CMK (cell line): ENCODE measurements around the gene HSD3B2.

Source experiments
- DNase-seq: peaks from one replicate; pipeline ENCODE4 v3.0.0-alpha.2; 2010; ENCODE audit warnings: low read depth

Gene HSD3B2

DNA sequence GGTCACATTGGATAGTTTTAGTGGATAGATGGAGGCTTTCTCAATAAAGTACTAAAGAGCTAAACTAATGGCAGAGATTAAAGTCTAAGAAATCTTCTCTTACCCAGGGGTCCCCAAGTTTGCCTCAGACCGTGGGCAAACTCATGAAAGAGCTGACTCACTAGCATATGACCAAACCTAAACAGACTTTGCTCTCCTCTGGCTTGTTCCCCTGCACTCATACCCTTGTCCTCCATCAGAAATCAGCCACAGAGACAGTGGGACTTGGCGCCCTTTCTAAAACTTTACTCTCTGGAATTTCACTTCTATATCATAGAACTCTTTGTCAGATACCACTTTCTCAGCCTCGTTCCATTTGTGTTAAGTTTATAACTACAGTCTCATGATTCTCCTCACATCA lies 17.0 kb upstream of the HSD3B2 start:
- DNase-seq: no peak

DNA sequence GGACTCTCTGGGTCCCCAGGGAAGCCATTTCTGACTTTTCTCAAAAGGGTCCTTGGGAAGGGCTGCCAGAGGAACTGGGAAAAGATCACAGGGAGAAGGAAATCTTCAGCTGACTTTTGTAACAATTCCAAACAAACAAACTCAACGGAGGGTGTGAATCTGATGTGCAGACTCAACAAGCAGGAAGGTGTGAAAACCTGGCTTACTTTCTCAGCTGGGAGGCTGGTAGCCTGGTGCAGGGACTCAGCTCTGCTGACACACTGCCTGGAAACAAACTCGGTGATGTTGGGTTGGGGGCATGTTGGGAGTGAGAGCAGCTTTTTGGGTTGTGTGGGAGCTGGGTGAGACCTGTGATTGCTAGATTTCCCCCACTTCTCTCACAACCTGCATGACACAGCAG lies 10.2 kb upstream of the HSD3B2 start:
- DNase-seq: no peak

DNA sequence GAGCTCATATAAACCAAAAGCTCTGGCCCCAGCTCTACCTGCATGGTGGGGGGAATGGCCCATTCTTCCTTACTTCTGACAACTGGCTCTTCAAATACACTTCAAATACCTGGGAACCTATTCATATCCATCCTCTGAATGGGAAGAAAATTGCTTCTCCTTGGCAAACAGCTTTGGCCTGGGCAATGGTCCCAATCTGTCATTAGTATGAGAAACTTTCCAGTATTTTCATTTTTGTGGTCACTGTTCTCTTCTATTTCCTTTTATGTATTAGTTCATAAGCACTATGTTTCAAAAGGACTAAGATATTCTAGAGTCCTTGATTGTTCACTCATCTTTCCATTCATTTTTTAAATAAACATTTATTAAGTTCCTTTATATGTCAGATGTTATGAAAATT lies 5.2 kb upstream of the HSD3B2 start:
- DNase-seq: no peak

DNA sequence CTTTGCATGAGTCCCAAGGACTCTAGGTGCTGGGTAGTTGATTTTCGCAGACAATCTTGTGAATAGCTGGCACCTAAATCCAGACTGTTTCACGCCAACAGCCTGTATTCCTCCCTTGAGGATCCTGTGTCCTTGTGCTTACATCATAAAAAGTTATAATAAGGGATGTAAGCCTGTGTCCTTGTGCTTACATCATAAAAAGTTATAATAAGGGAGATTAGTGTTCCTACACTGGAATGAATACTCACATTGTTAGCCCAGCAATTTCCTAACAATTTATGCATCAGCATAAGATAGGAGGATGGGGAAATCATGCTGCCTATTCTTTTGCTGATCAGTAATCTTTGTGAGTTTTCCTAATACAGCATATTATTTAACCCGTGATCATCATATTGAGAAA lies 4.0 kb upstream of the HSD3B2 start:
- DNase-seq: no peak

DNA sequence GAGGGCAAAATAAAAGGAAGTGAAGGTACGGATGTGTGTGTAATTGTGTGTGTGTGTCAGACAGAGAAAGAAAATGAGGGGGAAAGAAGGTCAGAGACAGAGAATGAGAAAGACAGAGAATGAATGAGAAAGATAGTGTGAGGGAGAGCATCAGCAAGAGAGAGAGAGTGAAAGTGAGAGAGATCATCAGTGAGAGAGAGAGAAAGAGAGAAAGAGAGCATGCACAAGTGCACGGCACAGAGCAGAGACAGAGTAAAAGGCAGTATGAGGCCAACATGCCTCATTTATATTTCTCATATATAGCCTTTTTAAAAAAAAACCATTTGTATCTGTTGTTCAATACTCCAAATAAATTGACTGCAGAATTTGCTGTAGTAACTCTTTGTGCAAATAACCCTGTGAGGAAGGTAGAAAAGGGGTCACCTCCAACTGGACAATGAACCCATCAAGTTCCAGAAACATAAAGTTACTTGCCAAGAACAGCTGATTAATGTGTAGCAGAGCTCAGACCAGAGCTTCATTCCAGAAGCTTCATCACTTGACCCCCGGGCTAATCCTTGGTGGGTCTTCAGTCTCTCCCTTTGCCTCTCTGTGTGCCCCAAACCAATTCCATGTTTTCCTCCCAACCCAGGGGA lies 1.2 kb downstream of the HSD3B2 start:
- DNase-seq: no peak

DNA sequence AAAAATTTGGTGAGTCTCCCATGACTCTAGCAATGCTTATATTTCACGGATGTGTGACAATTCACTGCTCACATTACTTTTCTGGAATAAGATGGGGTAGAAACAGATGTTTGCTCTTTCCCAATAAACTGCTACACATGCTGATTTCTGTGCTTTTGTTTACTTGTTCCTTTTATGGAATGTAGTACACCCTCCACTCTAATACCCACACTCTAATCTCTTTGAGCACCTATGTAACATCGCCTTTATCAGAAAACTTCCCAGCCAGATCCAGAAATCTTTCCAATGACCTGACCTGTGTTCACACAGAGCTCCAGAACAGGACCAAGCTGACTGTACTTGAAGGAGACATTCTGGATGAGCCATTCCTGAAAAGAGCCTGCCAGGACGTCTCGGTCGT lies 4.2 kb downstream of the HSD3B2 start:
- no peak for DNase-seq

DNA sequence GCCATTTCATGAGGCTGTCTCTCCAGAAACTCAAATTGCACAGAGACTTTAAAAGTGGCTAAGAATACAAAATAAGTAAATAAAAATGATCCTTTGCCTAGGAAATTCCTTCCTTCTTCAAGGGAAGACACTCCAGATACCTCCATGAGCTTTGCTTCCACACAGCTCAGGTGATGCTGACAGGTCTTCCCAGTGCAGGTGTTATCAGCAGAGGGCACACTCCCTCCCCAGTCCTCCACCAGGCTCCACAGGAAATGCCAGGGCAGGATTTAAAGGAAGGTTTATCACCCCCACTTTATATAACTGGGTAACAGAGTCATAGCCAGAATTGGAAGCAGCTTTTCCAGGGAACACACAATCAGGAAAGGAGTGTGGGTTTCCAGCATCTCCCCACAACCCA lies 5.7 kb downstream of the HSD3B2 start:
- DNase-seq: no peak

DNA sequence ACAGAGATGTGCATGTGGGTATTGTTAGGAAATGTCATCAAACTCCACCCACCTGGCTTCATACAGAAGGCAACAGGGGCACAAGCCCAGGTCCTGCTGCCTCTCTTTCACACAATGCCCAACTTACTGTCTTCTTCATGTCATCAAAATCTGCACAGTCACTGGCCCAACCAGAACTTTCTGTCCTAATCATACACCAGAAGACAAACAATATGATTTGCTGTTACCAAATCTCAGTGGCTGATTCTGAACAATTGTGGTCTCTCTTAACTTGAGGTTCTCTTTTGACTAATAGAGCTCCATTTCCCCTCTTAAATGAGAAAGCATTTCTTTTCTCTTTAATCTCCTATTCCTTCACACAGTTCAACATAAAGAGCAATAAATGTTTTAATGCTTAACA lies 7.7 kb downstream of the HSD3B2 start:
- no peak for DNase-seq

DNA sequence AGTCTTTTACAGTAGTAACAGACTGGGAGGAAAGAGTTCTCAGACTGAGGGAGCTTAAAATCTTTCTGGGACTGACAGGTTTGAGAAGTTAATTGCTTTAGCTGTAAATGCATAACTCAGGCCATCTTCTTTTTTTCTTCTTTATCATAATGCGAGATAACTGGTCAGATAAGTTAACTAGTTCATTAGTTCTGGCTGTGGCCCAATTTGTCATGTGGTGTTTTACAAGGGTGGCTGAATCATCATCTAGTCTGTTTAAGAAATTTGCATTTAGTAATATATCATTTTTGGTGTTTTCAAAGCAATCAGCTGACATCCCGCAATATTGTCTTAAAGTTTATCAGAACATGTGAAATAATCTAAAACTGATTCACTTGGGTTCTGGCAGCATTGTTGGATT lies 14.0 kb downstream of the HSD3B2 start:
- DNase-seq: no peak

DNA sequence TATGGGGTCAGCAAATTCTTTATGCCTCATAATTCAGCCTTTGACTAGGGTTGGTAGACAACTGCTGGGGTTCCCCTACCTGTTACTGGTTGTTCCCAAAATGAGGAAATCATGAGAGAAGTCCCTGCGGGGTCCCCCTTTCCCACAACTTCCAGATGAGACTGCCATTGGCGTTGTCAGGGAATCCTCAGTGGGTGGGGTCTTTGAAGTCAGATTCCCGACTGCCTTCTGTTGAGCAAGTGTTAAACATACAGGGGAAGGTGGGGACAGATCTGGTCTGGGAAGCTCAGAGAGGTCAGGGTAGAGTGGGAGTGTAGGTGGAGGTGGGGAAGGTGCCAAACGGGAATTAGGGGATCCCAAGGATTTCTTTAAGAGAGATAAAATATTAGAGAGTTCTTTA lies 14.7 kb downstream of the HSD3B2 start:
- no peak for DNase-seq

DNA sequence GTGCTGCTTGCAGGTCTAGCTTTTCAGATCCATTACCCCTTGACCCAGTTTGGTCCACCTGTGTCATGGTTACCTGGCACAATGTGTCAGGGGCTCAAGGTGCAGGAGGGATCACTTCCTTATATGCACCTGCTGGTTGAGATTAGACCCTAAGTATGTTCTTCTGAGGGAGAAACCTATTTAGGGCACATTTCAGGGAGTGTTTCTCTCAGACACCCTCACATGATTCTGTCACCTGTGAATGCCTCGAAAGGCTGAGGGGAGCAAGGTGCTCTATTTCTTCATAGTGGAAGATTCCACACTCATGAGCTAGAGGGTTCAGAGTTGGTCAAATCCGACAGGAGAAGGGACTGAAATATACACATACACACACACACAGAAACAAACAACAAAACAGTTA lies 15.5 kb downstream of the HSD3B2 start:
- no peak for DNase-seq

DNA sequence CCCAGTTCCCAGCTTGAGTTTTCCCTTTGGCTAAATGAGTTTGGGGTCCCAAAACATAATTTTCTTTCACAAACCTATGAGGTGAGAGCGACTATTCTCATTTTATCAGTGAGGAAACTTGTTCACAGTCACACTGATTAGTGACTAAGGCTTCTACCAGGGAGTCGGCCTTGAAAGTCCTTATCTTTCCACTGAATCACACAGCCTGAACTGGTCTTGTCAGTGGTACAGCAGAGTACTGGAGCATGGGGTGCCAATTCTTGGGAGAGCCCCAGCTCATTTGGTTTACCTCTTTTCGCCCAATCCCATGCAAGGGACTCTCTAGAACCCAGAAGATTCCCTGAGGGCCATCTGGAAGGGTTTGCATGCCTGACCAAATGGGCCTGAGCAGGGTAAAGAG lies 16.9 kb downstream of the HSD3B2 start:
- DNase-seq: no peak

DNA sequence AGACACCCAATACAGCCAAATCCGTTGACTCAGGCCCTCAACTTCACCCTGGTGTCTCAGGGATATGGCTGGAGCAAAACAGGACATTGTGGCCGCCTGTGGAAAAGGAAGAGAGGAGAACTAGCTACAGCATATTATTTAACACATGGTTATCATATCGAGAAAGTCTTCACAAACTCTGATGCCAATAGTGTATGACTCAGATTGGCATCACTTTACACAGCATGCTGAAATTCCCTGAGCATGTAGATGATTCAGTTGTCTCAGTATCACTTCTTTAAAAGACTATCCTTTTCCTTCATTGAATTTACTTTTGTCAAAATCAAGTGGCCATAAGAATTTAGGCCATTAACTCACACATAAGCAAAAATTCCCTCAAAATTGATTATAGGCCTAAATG lies 20.1 kb downstream of the HSD3B2 start:
- no peak for DNase-seq

DNA sequence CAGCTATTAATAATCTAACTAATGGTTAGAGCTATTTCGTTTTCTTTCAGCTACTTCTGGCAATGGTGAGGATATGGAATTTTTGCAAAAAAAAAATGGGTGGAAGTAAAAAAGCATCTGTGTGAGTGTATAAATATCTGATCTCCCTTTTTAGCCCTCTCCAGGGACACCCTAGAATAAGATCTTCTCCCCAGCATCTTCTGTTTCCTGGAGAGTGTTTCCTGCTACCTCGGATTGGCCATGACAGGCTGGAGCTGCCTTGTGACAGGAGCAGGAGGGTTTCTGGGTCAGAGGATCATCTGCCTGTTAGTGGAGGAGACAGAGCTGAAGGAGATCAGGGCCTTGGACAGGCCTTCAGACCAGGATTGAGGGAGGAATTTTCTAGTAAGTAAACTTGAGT lies 23.8 kb downstream of the HSD3B2 start:
- no peak for DNase-seq

DNA sequence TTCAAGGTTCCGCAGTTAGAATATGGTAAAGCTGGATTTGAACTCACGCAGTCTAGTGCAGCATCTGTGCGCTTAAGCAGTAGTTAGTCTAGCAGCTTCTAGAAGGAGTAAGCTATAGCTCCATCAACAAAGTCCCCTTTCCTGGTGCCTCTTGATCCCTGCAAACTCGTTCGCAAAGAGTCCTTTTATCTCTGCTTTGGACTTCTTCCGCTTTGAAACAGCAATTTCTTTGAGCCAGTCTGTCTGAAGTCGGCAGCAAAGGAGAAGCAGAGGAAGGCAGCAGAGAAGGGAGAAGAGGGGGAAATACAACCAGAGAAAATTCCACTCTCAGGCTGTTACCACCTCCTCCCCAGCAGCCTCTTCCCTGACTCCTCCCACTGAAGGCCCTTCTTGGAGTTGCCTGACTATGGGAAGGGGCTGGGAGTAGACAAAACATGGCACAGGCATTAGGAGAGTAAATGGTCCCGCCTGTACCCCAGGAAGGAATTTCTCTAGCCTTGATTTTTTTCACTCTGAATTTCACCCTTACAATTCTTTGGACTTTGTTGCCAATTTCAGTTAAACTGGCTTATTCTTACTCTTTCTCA lies 25.9 kb downstream of the HSD3B2 start:
- DNase-seq: no peak

DNA sequence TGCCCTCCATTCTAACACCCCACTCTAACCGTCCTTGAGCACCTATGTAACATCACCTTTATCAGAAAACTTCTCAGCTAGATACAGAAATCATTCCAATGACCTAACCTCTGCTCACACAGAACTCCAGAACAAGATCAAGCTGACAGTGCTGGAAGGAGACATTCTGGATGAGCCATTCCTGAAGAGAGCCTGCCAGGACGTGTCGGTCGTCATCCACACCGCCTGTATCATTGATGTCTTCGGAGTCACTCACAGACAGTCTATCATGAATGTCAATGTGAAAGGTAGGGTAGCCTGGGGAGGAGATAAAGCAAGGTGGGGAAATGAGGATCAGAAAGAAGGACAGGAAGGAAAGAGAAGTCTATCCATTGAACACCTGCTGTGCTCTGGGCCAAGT lies 27.8 kb downstream of the HSD3B2 start:
- no peak for DNase-seq

DNA sequence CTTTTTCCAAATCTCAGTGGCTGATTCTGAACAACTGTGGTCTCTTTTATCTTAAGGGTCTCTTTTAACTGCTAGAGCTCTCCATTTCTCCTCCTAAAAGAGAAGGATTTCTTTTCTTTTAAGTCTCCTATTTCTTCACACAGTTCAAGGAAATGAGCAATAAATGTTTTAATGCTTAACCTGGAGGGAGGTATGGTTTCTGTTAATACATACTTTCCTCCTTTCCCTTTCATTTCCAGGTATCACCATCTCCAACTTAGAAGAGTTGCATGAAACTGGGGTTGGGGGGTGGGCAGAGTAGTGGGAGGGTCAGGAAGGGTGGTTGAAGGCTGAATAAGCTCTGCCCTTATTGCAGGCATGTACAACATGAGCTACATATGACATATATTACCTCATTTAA lies 31.4 kb downstream of the HSD3B2 start:
- DNase-seq: no peak

DNA sequence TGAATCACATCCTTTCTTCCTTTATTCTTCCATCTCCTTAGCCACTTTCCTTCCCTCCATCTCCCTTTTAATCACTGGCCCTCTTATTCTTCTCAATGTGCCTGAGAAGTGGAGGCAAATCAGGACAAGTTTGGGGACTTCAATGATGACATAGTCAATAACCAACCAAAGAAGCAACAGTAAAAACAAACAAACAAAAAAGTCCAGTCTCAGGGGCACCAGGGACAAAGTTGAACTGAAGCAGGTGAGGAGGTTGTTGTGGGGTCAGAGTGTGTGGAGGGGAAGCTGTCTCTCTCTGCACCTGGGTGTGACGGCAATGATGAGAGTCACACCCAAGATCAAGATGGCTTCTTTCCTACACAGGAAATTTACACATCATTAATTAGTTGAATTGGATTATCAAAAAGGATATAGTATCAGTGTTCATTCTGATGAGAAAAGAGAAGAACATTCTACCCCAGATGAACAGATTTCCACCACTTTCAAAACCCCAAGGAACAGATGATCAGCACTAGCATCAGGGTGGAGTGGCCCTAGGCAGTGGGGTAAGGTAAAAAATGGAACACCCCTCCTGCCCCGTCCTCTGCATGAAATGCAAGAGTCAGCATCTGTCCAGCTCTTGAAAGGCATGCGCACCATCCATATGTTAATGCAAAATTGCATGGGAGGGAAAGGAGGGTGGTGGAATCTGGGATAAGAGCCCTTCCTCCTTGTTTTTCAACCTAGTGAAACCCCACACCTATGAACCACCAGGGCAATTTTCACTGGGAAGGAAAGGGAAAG lies 32.6 kb downstream of the HSD3B2 start:
- DNase-seq: no peak

DNA sequence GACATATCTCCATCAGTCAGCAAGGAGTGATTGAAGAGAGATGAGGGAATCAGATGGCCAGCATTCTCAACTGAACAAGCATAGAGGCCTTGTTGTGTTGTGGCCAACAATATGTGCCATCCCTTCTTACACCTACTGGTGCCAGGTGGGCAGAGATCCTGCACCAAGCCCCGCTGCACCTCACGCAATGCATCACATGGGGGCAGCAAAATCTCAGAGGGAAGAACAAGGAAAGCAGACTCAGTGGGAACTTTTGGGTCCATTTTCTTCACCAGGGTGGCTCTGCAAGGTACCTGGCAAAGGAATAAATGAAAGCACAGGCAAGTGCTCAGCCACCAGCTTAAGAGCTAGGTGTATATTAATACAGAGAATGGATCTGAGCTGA lies 33.2 kb downstream of the HSD3B2 start:
- DNase-seq: no peak

DNA sequence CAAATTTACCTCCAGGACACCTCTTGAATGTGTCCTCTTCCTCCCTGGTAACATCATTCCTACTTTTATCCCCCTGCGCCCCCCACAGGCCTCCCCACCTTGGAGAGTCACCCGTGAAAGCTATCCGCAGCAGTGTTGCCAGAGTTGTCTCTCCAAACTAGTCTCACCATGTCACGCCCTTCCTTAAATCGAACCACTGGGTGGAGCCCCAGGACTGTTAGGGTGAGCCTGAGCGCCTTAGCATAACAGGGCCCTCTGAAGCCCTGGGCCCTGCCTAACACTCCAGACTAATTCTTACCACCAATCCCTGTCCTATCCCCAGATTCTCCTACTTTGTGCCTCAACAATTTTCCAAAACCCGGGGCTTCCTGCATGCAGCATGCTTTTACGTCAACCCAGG lies 35.0 kb downstream of the HSD3B2 start:
- DNase-seq: no peak

DNA sequence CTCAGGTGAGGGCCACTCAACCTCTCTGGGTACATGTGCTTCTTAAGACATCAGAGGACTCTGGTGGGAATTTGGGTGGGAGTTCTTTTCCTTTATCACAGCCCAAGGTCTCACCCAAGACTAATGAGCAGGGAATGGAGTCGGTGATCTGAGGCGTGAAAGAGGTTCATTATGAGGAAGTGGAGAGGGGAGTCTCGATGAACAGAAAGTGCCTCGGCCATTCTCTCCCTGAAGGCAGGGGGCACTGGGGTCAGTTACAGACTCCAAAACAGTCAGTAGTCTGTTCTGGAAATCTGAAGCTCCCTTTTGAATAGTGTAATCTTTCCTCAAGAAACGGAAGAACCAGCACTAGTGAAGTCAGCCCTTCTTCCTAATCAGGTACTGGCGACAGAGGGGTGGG lies 36.2 kb downstream of the HSD3B2 start:
- no peak for DNase-seq

DNA sequence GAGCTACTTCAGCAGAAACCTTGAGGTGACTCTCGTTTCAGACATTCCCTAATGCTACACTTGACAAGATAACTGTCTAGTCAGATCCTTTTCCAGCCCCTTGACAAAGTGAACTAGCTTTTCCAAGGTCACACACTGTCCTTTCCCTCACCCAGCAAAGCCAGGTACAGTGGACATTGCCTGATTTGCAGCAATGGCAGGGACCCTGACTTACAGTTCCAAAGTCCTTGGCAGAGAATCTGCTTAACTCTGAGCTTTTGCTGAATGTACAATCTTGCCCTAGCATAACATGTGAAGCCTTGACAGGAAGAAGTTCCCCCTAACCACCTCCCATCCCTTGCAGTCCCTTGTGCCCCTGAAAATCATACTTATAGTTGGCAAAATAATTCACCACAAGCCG lies 37.1 kb downstream of the HSD3B2 start:
- DNase-seq: no peak

DNA sequence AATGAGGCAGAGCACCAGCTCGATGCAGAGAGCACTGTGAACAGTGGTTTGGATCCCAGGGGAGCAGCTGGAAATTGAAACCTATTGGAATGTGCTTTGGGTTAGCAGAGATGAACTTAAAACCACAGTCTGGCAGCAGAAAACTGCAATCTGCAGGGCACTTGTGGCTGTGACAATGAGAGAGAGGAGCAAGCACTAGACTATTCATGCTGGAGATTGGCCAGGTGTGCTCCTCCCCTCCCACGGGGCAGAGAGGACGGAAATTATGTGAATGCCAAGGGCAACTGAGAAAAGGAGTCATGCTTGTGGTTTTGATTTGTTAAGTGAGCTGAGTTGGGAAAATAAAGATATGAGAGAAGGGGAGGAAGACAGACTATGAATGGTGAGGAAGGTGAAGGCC lies 38.1 kb downstream of the HSD3B2 start:
- no peak for DNase-seq

DNA sequence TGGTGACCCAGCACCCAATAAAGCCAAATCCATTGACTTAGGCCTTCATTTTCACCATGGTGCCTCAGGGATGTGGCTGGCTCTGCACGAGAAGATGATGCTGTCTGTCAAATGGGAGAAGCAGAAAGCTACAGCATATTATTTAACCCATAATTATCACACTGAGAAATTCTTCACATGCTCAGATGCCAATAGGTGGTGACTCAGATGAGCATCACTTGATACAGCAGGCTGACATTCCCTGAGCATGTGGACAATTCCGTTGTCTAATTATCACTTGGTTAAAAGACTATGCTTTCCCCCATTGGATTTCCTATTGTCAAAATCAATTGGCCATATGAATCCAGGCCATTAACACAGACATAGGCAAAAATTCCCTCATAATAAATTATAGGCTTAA lies 48.0 kb downstream of the HSD3B2 start:
- DNase-seq: no peak
